Fibroblast of villous mesenchyme (primary cell): ENCODE results near the gene ZMYM3. TPM values are rescaled to one million over a fixed set of nuclear protein-coding genes. Genes with fewer than 3 reads are reported as not detected.
A peak's percentile ranks its signal among the peaks of the same experiment; 100 is the strongest.

Experiments
- DNase-seq: peaks from one replicate; pipeline ENCODE4 v3.0.0-alpha.2; 2010; ENCODE audit warnings: low read depth
- H3K4me3 ChIP-seq: 2 replicates; pipeline ENCODE4 v1.5.1; 2011; ENCODE audit warnings: low read depth, mild to moderate bottlenecking, low read length
- total RNA-seq: library from RNA; depleted of rRNA; stranded (reverse); fragments of >200 nt; gene quantifications from 2 replicates; pipeline ENCODE4 v1.2.3, GENCODE V29; 2012
- TF ChIP-seq, protein P1 (sequence below): IDR thresholded peaks from 2 replicates; pipeline ENCODE4 v1.5.1; 2012; ENCODE audit warnings: low read depth, mild to moderate bottlenecking, low read length; ENCODE audit not compliant: insufficient read depth

ZMYM3 gene
- total RNA-seq, 1 donor: 28.5 TPM

DNA sequence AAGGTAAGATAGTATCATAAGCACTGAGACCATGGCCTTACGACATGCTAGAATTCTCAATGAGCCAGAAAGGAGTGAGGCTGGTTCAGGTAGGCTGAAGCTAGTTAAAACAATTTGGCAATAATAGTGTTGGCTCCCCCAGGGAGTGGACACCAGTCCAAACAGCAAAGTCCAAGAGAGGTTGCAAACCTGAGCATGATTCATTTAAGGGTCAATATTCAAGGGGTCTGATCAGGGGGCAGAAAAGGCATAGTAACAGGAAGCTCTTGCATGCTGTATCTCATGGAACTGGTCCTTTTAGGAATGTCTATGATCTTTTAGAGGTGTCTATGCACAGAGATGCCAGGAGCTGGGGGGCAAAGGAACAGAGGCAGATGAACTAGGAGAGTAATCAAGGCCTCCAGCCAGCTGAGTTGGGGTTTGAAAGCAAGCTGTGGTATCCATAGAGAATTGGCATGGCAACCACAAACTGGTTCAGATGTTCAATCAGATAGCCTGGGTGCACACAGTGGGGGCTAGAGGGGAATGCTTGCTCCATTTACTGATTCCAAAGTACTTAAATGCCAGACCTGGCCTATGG, 25.8 kb downstream of the ZMYM3 start:
- DNase-seq: no peak
- TF ChIP-seq, protein P1, sequence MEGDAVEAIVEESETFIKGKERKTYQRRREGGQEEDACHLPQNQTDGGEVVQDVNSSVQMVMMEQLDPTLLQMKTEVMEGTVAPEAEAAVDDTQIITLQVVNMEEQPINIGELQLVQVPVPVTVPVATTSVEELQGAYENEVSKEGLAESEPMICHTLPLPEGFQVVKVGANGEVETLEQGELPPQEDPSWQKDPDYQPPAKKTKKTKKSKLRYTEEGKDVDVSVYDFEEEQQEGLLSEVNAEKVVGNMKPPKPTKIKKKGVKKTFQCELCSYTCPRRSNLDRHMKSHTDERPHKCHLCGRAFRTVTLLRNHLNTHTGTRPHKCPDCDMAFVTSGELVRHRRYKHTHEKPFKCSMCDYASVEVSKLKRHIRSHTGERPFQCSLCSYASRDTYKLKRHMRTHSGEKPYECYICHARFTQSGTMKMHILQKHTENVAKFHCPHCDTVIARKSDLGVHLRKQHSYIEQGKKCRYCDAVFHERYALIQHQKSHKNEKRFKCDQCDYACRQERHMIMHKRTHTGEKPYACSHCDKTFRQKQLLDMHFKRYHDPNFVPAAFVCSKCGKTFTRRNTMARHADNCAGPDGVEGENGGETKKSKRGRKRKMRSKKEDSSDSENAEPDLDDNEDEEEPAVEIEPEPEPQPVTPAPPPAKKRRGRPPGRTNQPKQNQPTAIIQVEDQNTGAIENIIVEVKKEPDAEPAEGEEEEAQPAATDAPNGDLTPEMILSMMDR: no peak
- no peak overlapping the region for H3K4me3 ChIP-seq

DNA sequence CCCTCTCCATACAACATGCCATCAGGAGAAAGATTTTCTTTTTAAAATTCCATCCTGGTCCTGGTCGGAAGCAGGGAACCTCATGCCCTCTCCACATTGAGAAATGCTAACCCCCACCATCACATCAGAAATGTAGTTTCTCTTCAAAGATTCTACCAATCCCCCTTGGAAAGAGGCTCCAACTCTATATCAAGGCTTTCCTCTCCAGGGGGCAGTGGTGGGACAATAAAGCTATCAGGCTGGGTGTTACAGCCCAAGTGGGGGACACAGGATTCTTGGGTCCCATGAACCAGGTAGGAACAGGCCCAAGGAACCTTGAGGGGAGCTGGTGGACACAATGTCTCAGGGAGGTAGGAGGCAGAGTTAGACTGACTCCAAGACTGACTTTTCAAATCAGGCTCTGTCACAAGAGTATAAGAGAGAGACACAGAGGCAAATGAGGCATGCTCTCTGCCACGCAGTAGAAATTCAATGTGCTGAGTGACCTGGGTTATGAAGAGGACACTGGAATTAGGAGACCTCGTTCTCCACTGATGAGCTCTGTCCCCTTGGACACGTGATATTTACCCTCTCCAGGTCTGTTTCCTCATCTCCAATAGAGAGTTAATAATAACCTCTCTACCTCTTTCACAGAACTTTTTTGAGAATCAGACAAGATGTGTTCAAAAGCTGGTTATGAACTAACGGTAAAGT, 26.4 kb downstream of the ZMYM3 start:
- H3K4me3 ChIP-seq: no peak overlapping the region
- no peak for DNase-seq
- TF ChIP-seq, protein P1: peak; percentile 22

DNA sequence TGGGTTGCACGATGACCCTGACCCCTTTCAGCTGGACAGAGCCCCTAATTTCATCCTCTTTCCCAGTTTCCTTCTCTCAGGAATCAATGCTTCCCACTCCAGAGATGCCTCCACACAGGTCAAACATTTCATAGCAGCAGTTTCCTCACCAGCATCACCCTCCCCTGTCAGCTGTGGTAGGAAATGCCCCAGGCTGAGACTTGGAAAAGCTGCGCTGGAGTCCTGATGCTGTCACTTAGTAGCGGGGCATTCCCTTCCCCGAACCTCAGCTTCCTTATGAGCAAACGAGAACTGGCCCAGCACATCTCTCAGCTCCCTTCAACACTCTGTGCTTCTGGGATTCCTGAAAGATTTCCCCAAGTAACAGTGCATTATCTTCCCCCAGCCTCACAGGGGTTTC, 28.3 kb downstream of the ZMYM3 start:
- TF ChIP-seq, protein P1: no peak
- no peak for DNase-seq
- no peak overlapping the region for H3K4me3 ChIP-seq

DNA sequence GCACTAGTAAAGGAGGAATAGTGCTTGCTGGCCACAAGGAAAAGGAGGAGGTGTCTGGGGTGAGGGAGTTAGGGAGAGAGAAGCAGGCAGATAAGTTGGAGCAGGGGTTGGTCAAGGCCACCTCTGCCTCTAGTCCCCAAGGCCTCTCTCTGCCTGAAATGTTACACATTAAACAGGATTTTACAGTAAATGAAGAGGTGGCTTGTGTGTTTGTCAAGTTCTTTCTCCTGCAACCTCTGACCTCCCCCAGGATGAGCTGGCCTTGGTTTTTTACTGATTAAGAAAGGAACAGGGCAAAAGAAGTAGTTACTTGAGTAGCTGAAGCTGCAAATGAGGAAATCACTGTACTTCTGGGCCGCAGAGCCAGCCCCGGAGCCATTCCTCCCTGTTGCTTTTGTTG, 28.9 kb downstream of the ZMYM3 start:
- peak; percentile 8 for DNase-seq
- TF ChIP-seq, protein P1: no peak
- H3K4me3 ChIP-seq: no peak overlapping the region

DNA sequence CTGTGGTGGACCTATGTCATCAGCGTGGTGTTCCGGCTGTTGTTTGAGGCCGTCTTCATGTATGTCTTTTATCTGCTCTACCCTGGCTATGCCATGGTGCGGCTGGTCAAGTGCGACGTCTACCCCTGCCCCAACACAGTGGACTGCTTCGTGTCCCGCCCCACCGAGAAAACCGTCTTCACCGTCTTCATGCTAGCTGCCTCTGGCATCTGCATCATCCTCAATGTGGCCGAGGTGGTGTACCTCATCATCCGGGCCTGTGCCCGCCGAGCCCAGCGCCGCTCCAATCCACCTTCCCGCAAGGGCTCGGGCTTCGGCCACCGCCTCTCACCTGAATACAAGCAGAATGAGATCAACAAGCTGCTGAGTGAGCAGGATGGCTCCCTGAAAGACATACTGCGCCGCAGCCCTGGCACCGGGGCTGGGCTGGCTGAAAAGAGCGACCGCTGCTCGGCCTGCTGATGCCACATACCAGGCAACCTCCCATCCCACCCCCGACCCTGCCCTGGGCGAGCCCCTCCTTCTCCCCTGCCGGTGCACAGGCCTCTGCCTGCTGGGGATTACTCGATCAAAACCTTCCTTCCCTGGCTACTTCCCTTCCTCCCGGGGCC, 29.7 kb downstream of the ZMYM3 start:
- TF ChIP-seq, protein P1: no peak
- no peak for DNase-seq
- no peak overlapping the region for H3K4me3 ChIP-seq

DNA sequence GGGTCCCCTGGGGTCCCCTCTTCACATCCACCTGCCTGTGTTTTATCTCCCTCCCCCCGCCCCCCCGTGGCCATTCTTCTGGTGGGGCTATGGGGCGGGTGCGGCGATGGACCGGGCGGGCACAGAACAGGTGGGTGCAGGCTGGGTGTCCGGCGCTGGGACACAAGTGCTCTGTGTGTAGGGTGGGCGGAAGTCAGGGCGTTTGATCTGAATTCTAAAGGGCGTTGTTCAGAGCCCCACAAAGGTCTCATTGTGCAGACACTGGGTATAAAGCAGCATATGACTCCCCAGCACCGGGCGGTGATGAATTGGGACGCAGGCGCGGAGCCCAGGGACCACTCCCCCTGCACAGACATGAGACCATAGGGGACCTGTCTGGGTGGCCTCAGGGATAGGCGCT, 31.0 kb downstream of the ZMYM3 start, which contains the start of gene GJB1:
TSS of gene GJB1 (plus strand) at position 296 of the 400 bp plus-strand sequence. CDS start 484 bp downstream, outside the sequence.
- TF ChIP-seq, protein P1: no peak

More for the DNA sequence above, 31.0 kb downstream of the ZMYM3 start, which contains the start of gene GJB1:
- no peak for DNase-seq
- no peak within 1 kb of the TSS for H3K4me3 ChIP-seq
